ENCODE data around the gene UNC13B. TPM values are rescaled to one million over a fixed set of nuclear protein-coding genes. Genes with fewer than 3 reads are reported as not detected.

UNC13B gene
- total RNA-seq, 1 donor: 6.2 TPM

GRCh38 chr9:35272989-35273388 lies 111.2 kb downstream of the UNC13B start:
- no peak for DNase-seq (ENCODE audit: low read depth in 2 of 3, low spot score in 2 of 3)

GRCh38 chr9:35273591-35273990 lies 111.8 kb downstream of the UNC13B start:
- DNase-seq (ENCODE audit: low read depth in 2 of 3, low spot score in 2 of 3): no peak

- DNase-seq (ENCODE audit: low read depth in 2 of 3, low spot score in 2 of 3): peak in 2 of 3 donors; percentile 23 to 62
Observed at GRCh38 chr9:35274993-35275392, 113.2 kb downstream of the UNC13B start.

GRCh38 chr9:35277171-35277520 lies 115.3 kb downstream of the UNC13B start:
- DNase-seq (ENCODE audit: low read depth in 2 of 3, low spot score in 2 of 3): no peak

- DNase-seq (ENCODE audit: low read depth in 2 of 3, low spot score in 2 of 3): no peak
Observed at GRCh38 chr9:35277628-35278359, 116.0 kb downstream of the UNC13B start.

GRCh38 chr9:35279946-35280345 lies 118.1 kb downstream of the UNC13B start:
- no peak for DNase-seq (ENCODE audit: low read depth in 2 of 3, low spot score in 2 of 3)

GRCh38 chr9:35280399-35280798 lies 118.6 kb downstream of the UNC13B start:
- DNase-seq (ENCODE audit: low read depth in 2 of 3, low spot score in 2 of 3): no peak

- DNase-seq (ENCODE audit: low read depth in 2 of 3, low spot score in 2 of 3): no peak
Observed at GRCh38 chr9:35285731-35286130, 123.9 kb downstream of the UNC13B start.

GRCh38 chr9:35286381-35286780 lies 124.6 kb downstream of the UNC13B start:
- no peak for DNase-seq (ENCODE audit: low read depth in 2 of 3, low spot score in 2 of 3)

- DNase-seq (ENCODE audit: low read depth in 2 of 3, low spot score in 2 of 3): no peak
Observed at GRCh38 chr9:35287987-35288632, 126.3 kb downstream of the UNC13B start.

- DNase-seq (ENCODE audit: low read depth in 2 of 3, low spot score in 2 of 3): no peak
Observed at GRCh38 chr9:35288778-35289177, 127.0 kb downstream of the UNC13B start.

GRCh38 chr9:35293376-35293964 lies 131.7 kb downstream of the UNC13B start:
- DNase-seq (ENCODE audit: low read depth in 2 of 3, low spot score in 2 of 3): no peak

- DNase-seq (ENCODE audit: low read depth in 2 of 3, low spot score in 2 of 3): no peak
Observed at GRCh38 chr9:35294066-35294465, 132.3 kb downstream of the UNC13B start.

- DNase-seq (ENCODE audit: low read depth in 2 of 3, low spot score in 2 of 3): no peak
Observed at GRCh38 chr9:35294556-35294955, 132.7 kb downstream of the UNC13B start.

GRCh38 chr9:35295369-35296036 lies 133.7 kb downstream of the UNC13B start:
- DNase-seq (ENCODE audit: low read depth in 2 of 3, low spot score in 2 of 3): no peak

GRCh38 chr9:35303567-35303966 lies 141.8 kb downstream of the UNC13B start:
- no peak for DNase-seq (ENCODE audit: low read depth in 2 of 3, low spot score in 2 of 3)

- DNase-seq (ENCODE audit: low read depth in 2 of 3, low spot score in 2 of 3): no peak
Observed at GRCh38 chr9:35306283-35306682, 144.5 kb downstream of the UNC13B start.

GRCh38 chr9:35308316-35308715 lies 146.5 kb downstream of the UNC13B start:
- no peak for DNase-seq (ENCODE audit: low read depth in 2 of 3, low spot score in 2 of 3)

GRCh38 chr9:35311891-35312639 lies 150.3 kb downstream of the UNC13B start:
- peak in 2 of 3 donors; percentile 18 to 22 for DNase-seq (ENCODE audit: low read depth in 2 of 3, low spot score in 2 of 3)

- no peak for DNase-seq (ENCODE audit: low read depth in 2 of 3, low spot score in 2 of 3)
Observed at GRCh38 chr9:35313460-35313859, 151.7 kb downstream of the UNC13B start.

- no peak for DNase-seq (ENCODE audit: low read depth in 2 of 3, low spot score in 2 of 3)
Observed at GRCh38 chr9:35313916-35314315, 152.1 kb downstream of the UNC13B start.
